H9 (cell line): ENCODE measurements around the gene RPS21. TPM values are rescaled to one million over a fixed set of nuclear protein-coding genes. Genes with fewer than 3 reads are reported as not detected.

ENCODE experiments used
- DNase-seq: peaks from one replicate; pipeline ENCODE4 v3.0.0-alpha.2; 2017
- H2AFZ ChIP-seq: one replicate; pipeline ENCODE4 v1.6.1; 2013; ENCODE audit warnings: mild to moderate bottlenecking, low read length, control low read depth, moderate library complexity
- H2AK5ac ChIP-seq: 2 replicates; pipeline ENCODE4 v1.6.1; 2013; ENCODE audit warnings: low read length, control low read depth, mixed read lengths; ENCODE audit not compliant: insufficient read length
- H2BK120ac ChIP-seq: one replicate; pipeline ENCODE4 v1.6.1; 2013; ENCODE audit warnings: low read depth, mild to moderate bottlenecking, low read length, control low read depth, inconsistent platforms; ENCODE audit not compliant: poor library complexity, severe bottlenecking
- H2BK12ac ChIP-seq: 2 replicates; pipeline ENCODE4 v1.6.1; 2013; ENCODE audit warnings: low read length, control low read depth, mixed read lengths, low read depth; ENCODE audit not compliant: insufficient read length
- H2BK15ac ChIP-seq: 2 replicates; pipeline ENCODE4 v1.6.1; 2013; ENCODE audit warnings: low read depth, low read length, control low read depth
- H2BK20ac ChIP-seq: one replicate; pipeline ENCODE4 v1.6.1; 2013; ENCODE audit warnings: low read depth, mild to moderate bottlenecking, low read length, control low read depth, inconsistent platforms; ENCODE audit not compliant: poor library complexity, severe bottlenecking
- H2BK5ac ChIP-seq: 2 replicates; pipeline ENCODE4 v1.6.1; 2013; ENCODE audit warnings: low read length, control low read depth, mixed read lengths; ENCODE audit not compliant: insufficient read length
- H3K14ac ChIP-seq: 2 replicates; pipeline ENCODE4 v1.6.1; 2013; ENCODE audit warnings: low read length, control low read depth; ENCODE audit not compliant: insufficient read depth
- H3K18ac ChIP-seq: 2 replicates; pipeline ENCODE4 v1.6.1; 2013; ENCODE audit warnings: low read depth, mild to moderate bottlenecking, mixed read lengths, low read length, control low read depth; ENCODE audit not compliant: insufficient read length
- H3K23ac ChIP-seq: 2 replicates; pipeline ENCODE4 v1.6.1; 2013; ENCODE audit warnings: low read length, control low read depth, mixed read lengths, low read depth; ENCODE audit not compliant: insufficient read length
- H3K23me2 ChIP-seq: 2 replicates; pipeline ENCODE4 v1.6.1; 2013; ENCODE audit warnings: low read depth, mild to moderate bottlenecking, mixed read lengths, low read length, control low read depth; ENCODE audit not compliant: insufficient read length, poor library complexity, severe bottlenecking
- H3K27ac ChIP-seq: 2 replicates; pipeline ENCODE4 v1.5.1; 2013; ENCODE audit warnings: low read length, control low read depth, mixed read lengths, low read depth; ENCODE audit not compliant: insufficient read length
- H3K27me3 ChIP-seq: 2 replicates; pipeline ENCODE4 v1.6.1; 2013; ENCODE audit warnings: low read length, control low read depth, inconsistent platforms; ENCODE audit not compliant: insufficient read depth
- H3K4ac ChIP-seq: 2 replicates; pipeline ENCODE4 v1.6.1; 2013; ENCODE audit warnings: low read depth, mild to moderate bottlenecking, control low read depth, inconsistent platforms, low read length, moderate library complexity
- H3K4me1 ChIP-seq: 2 replicates; pipeline ENCODE4 v1.6.1; 2013; ENCODE audit warnings: low read length, control low read depth, inconsistent platforms; ENCODE audit not compliant: insufficient read depth
- H3K4me2 ChIP-seq: 2 replicates; pipeline ENCODE4 v1.6.1; 2013; ENCODE audit warnings: low read length, control low read depth, mixed read lengths; ENCODE audit not compliant: insufficient read length, insufficient read depth
- H3K56ac ChIP-seq: 2 replicates; pipeline ENCODE4 v1.6.1; 2013; ENCODE audit warnings: low read depth, mild to moderate bottlenecking, mixed read lengths, low read length, control low read depth; ENCODE audit not compliant: insufficient read length
- H3K79me1 ChIP-seq: 2 replicates; pipeline ENCODE4 v1.6.1; 2013; ENCODE audit warnings: low read depth, mild to moderate bottlenecking, moderate library complexity, low read length, control low read depth, inconsistent platforms; ENCODE audit not compliant: insufficient read depth, poor library complexity, severe bottlenecking
- H3K79me2 ChIP-seq: 2 replicates; pipeline ENCODE4 v1.6.1; 2013; ENCODE audit warnings: low read length, control low read depth, inconsistent platforms; ENCODE audit not compliant: insufficient read depth
- H3K9ac ChIP-seq: 2 replicates; pipeline ENCODE4 v1.6.1; 2013; ENCODE audit warnings: low read length, control low read depth, mixed read lengths; ENCODE audit not compliant: insufficient read length; ENCODE audit errors: extremely low read depth
- H3K9me3 ChIP-seq: one replicate; pipeline ENCODE4 v1.6.1; 2013; ENCODE audit warnings: low read depth, low read length, inconsistent platforms; ENCODE audit not compliant: control insufficient read depth
- H3T11ph ChIP-seq: one replicate; pipeline ENCODE4 v1.6.1; 2013; ENCODE audit warnings: mild to moderate bottlenecking, low read length, control low read depth, inconsistent platforms
- H4K20me1 ChIP-seq: one replicate; pipeline ENCODE4 v1.6.1; 2013; ENCODE audit not compliant: control insufficient read depth, insufficient read length, insufficient read depth
- H4K5ac ChIP-seq: 2 replicates; pipeline ENCODE4 v1.6.1; 2013; ENCODE audit warnings: low read depth, mild to moderate bottlenecking, mixed read lengths, low read length, control low read depth; ENCODE audit not compliant: insufficient read length
- H4K8ac ChIP-seq: replicated peaks from 2 replicates; pipeline ENCODE4 v1.6.1; 2013; ENCODE audit warnings: low read length, control low read depth, mixed read lengths, low read depth; ENCODE audit not compliant: insufficient read length
- H4K91ac ChIP-seq: 2 replicates; pipeline ENCODE4 v1.6.1; 2013; ENCODE audit warnings: low read depth, mild to moderate bottlenecking, moderate library complexity, mixed read lengths, low read length, control low read depth; ENCODE audit not compliant: insufficient read length
- H3K27ac Mint-ChIP-seq, 3 experiments: 2 replicates in 2 of 3; 3 replicates in 1 of 3; pipeline ENCODE4 v1.8.0; 2020 to 2021; ENCODE audit warnings: mixed read lengths in 3 of 3, mild to moderate bottlenecking in 1 of 3, moderate library complexity in 1 of 3
- H3K27me3 Mint-ChIP-seq: 2 replicates; pipeline ENCODE4 v1.8.0; 2021; ENCODE audit warnings: low read depth, mild to moderate bottlenecking, moderate library complexity, mixed read lengths
- H3K36me3 Mint-ChIP-seq, 3 experiments: 2 replicates in 2 of 3; 3 replicates in 1 of 3; pipeline ENCODE4 v1.8.0; 2020 to 2021; ENCODE audit warnings: low read depth in 3 of 3, mixed read lengths in 3 of 3; ENCODE audit not compliant: insufficient read depth in 1 of 3
- H3K4me1 Mint-ChIP-seq, 2 experiments: 2 replicates each; pipeline ENCODE4 v1.8.0; 2020; ENCODE audit warnings: mixed read lengths in 2 of 2
- H3K4me3 Mint-ChIP-seq, 2 experiments: 2 replicates in 1 of 2; 3 replicates in 1 of 2; pipeline ENCODE4 v1.8.0; 2020 to 2021; ENCODE audit warnings: mild to moderate bottlenecking in 2 of 2, mixed read lengths in 2 of 2, moderate library complexity in 1 of 2
- H3K9me3 Mint-ChIP-seq, 2 experiments: 2 replicates in 1 of 2; 3 replicates in 1 of 2; pipeline ENCODE4 v1.8.0; 2020; ENCODE audit warnings: mild to moderate bottlenecking in 2 of 2, mixed read lengths in 2 of 2, moderate library complexity in 1 of 2
- CTCF ChIP-seq: fragments of 200-600 bp; sonication (generic); conservative IDR thresholded peaks from 3 replicates; pipeline ENCODE4 v1.8.0; 2021; ENCODE audit warnings: antibody characterized with exemption, mild to moderate bottlenecking
- WGBS: extraction: QIAGEN DNeasy Blood & Tissue Kit; methylation state at CpG from one replicate; pipeline ENCODE4 v1.1.7; 2013; ENCODE audit warnings: missing lambda C conversion rate, low lambda C conversion rate, mixed read lengths; ENCODE audit not compliant: insufficient read length; ENCODE audit errors: extremely low coverage; 5-methylcytosine and 5-hydroxymethylcytosine counted together
- total RNA-seq: library from RNA; stranded (reverse); gene quantifications from 2 replicates; pipeline ENCODE4 v1.2.1, GENCODE V29; 2021

RPS21 gene
- total RNA-seq, 1 experiment from 2014 or later, result 1,715 TPM

GRCh38 chr20:62437927-62438326, 51.0 kb downstream of the RPS21 start:
- Histone ChIP-seq H3K79me1 (no peaks in the 10 kb centered on the region), H3K23me2 (no peaks in the 10 kb centered on the region), H3K23ac (no peak overlapping the region), H3K14ac (no peak overlapping the region), H3K27ac (no peak overlapping the region), H2AFZ (no peak overlapping the region), H3K18ac (no peak overlapping the region), H4K8ac (no peak overlapping the region), H4K91ac (no peak overlapping the region), H3K9me3 (no peaks in the 10 kb centered on the region), H2BK120ac (no peak overlapping the region), H2BK20ac (no peak overlapping the region), H4K20me1 (no peaks in the 10 kb centered on the region), H3K27me3 (no peaks in the 10 kb centered on the region), H3K56ac (no peak overlapping the region), H3T11ph (no peak overlapping the region), H3K79me2 (no peaks in the 10 kb centered on the region), H2BK15ac (no peak overlapping the region), H2BK12ac (no peak overlapping the region), H2AK5ac (no peak overlapping the region), H3K4ac (no peak overlapping the region), H4K5ac (no peak overlapping the region), H2BK5ac (no peak overlapping the region), H3K4me2 (no peak overlapping the region), H3K9ac (no peak overlapping the region), H3K4me1 (no peaks in the 10 kb centered on the region)
- Mint-ChIP-seq H3K4me3 (no peak overlapping the region; a peak in 1 of 5 replicates), H3K4me1 (peaks cover 0 to 4% of the 10 kb centered on the region in 2 experiments; a peak in 1 of 4 replicates), H3K27me3 (peaks cover 49% of the 10 kb centered on the region), H3K36me3 (no peaks in the 10 kb centered on the region), H3K27ac (no peak overlapping the region), H3K9me3 (peaks cover 0 to 2% of the 10 kb centered on the region in 2 experiments; a peak in 1 of 5 replicates)
- TF ChIP-seq CTCF, result peak; percentile 31; the same call in 1 of the 3 replicates
- DNase-seq, result no peak
- no CpG with 5 or more reads among the region's 24 CpGs for WGBS

Other genes with a start within 250 kb of the RPS21 start
- gene PSMA7, start 243.7 kb upstream of the RPS21 start, total RNA-seq, result 332 and 337 TPM in 2 replicates
- gene SS18L1, start 243.3 kb upstream of the RPS21 start, total RNA-seq, result 18.8 and 22.2 TPM in 2 replicates
- gene MTG2, start 204.1 kb upstream of the RPS21 start, total RNA-seq, result 25.1 and 27.7 TPM in 2 replicates
- 1.8 and 1.9 TPM in 2 replicates for gene HRH3, start 166.8 kb upstream of the RPS21 start, total RNA-seq
- gene OSBPL2, start 148.6 kb upstream of the RPS21 start, total RNA-seq, result 42.9 and 47.3 TPM in 2 replicates
- 153 and 154 TPM in 2 replicates for gene ADRM1, start 84.1 kb upstream of the RPS21 start, total RNA-seq
- gene LAMA5, start 19.8 kb upstream of the RPS21 start, total RNA-seq, result 200 and 201 TPM in 2 replicates
- gene CABLES2, start 20.2 kb downstream of the RPS21 start, total RNA-seq, result 10.8 and 11.0 TPM in 2 replicates
- 0.20 and 0.28 TPM in 2 replicates for gene RBBP8NL, start 40.4 kb downstream of the RPS21 start, total RNA-seq
- 0.24 and 0.39 TPM in 2 replicates for gene GATA5, start 88.9 kb downstream of the RPS21 start, total RNA-seq